Measurements from ENCODE around the gene KIF14.

The KIF14 gene

GRCh38 chr1:200510228-200510623 is 110.3 kb downstream of the KIF14 start:
- Mint-ChIP-seq H3K36me3 (ENCODE audit: low read depth) (no peaks in the 10 kb centered on the region), H3K4me1 (ENCODE audit: low read depth) (no peaks in the 10 kb centered on the region), H3K27me3 (ENCODE audit: low read depth) (peaks cover 42% of the 10 kb centered on the region), H3K4me3 (no peak overlapping the region), H3K9me3 (no peaks in the 10 kb centered on the region), H3K27ac (no peak overlapping the region)

GRCh38 chr1:200506471-200506870 is 114.1 kb downstream of the KIF14 start:
- Mint-ChIP-seq H3K27me3 (ENCODE audit: low read depth) (peaks cover 34% of the 10 kb centered on the region), H3K9me3 (no peaks in the 10 kb centered on the region), H3K4me3 (no peak overlapping the region), H3K36me3 (ENCODE audit: low read depth) (no peaks in the 10 kb centered on the region), H3K4me1 (ENCODE audit: low read depth) (no peaks in the 10 kb centered on the region), H3K27ac (no peak overlapping the region)

- no peak overlapping the region for H3K27ac Mint-ChIP-seq
- no peak overlapping the region for H3K4me3 Mint-ChIP-seq
- no peaks in the 10 kb centered on the region for H3K4me1 Mint-ChIP-seq (ENCODE audit: low read depth)
- no peaks in the 10 kb centered on the region for H3K36me3 Mint-ChIP-seq (ENCODE audit: low read depth)
- no peaks in the 10 kb centered on the region for H3K9me3 Mint-ChIP-seq
- peaks cover 30% of the 10 kb centered on the region for H3K27me3 Mint-ChIP-seq (ENCODE audit: low read depth)
Observed at GRCh38 chr1:200505257-200505656, 115.3 kb downstream of the KIF14 start.
